Activated CD4-positive, alpha-beta memory T cell treated with anti-CD3 and anti-CD28 coated beads, Interleukin-2, amount 10 ng/mL, durations not matched to agents 7 days and 5 days (primary cell): ENCODE data around the gene ZNF724. TPM values are rescaled to one million over a fixed set of nuclear protein-coding genes. Genes with fewer than 3 reads are reported as not detected.
A peak's percentile ranks its signal among the peaks of the same experiment; 100 is the strongest.
"Not testable (repeated sequence)": the region's sequence is repeated elsewhere in the genome, so short reads cannot be mapped to it uniquely, and the experiment has no call there.

Experiments used
- CTCF ChIA-PET: fragments of 350-600 bp; sonication (Branson Sonifier 250); formaldehyde crosslinking; loops from one replicate; lab custom pipeline; 2021; ENCODE audit warnings: antibody characterized with exemption, inconsistent platforms; lab: Charles Lee
- POLR2A ChIA-PET: fragments of 350-600 bp; sonication (Branson Sonifier 250); formaldehyde crosslinking; loops from one replicate; lab custom pipeline; 2021; ENCODE audit warnings: antibody characterized with exemption; lab: Charles Lee
- DNase-seq: peaks from one replicate; pipeline ENCODE4 v3.0.0-alpha.2; 2020
- H3K27ac Mint-ChIP-seq: one replicate; pipeline ENCODE4 v1.8.0; 2021; ENCODE audit warnings: mild to moderate bottlenecking, mixed read lengths
- H3K27me3 Mint-ChIP-seq: one replicate; pipeline ENCODE4 v1.8.0; 2021; ENCODE audit warnings: mixed read lengths
- H3K36me3 Mint-ChIP-seq: one replicate; pipeline ENCODE4 v1.8.0; 2021; ENCODE audit warnings: low read depth, mixed read lengths
- H3K4me1 Mint-ChIP-seq: one replicate; pipeline ENCODE4 v1.8.0; 2021; ENCODE audit warnings: mixed read lengths
- H3K4me3 Mint-ChIP-seq: one replicate; pipeline ENCODE4 v1.8.0; 2021; ENCODE audit warnings: mild to moderate bottlenecking, mixed read lengths
- H3K9me3 Mint-ChIP-seq: one replicate; pipeline ENCODE4 v1.8.0; 2021; ENCODE audit warnings: mixed read lengths
- total RNA-seq, 2 experiments: library from RNA; stranded (reverse); gene quantifications; one replicate each; pipeline ENCODE4 v1.2.3, GENCODE V29; 2021

The ZNF724 gene
- total RNA-seq, result 10 to 100 TPM; 10.5 to 10.9 TPM

DNA sequence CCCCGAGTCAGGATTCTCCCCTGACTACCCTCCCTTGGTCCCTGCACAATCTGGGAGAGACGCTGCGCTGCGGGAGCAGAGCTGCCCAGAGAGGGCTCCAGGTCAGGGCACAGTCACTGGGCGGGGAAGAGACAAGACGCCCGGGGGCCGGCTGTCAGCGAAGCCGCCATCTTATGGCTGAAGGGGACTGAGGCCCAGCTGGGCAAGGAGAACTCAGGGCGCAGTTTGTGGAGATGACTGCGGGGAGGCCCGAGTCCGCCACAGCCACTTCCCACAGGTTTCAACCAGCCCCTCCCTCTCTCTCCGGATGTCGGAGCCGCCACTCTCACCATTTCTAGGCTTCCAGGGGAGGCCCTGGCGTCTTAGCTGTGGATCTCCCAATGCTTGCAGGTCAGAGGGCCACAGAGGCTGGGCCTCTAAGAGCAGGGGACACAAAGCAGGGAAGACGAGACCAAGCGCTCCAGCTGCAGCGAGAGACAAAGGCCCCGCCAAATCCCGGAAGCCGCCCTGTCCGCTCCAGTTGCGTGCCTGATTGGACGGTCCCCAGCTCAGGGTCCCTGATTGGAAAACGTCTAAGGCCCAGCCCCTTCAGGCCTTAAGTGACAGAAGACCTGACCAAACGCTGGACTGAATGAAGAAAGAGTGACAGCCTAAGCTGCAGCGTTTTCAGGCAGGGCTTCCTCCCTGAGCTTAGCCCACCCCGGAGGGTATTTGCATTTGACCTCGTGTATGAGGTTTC, at the start of gene ZNF724:
Gene ZNF724 (minus strand): TSS at position 484 of the 739 bp plus-strand sequence. CDS start 152 bp downstream, at position 332.
- ChIA-PET CTCF (interaction anchor here (1.1 to 2.2 kb wide), 3 partner anchors 9 to 24 kb away, joined by 3 to 5 read pairs (median 4); no protein-coding TSS in a partner anchor), POLR2A (interaction anchor here (0.7 to 2.3 kb wide), 9 partner anchors 9 to 1415 kb away, joined by 3 to 43 read pairs (median 8); partner anchors contain the start of genes ZNF43, ZNF675, ZNF681 and ZNF91)
- H3K36me3 Mint-ChIP-seq, result peaks cover 45% of the 10 kb centered on the region
- DNase-seq, result peak; percentile 92
- H3K4me3 Mint-ChIP-seq, result peak within 1 kb of the TSS; percentile 96
- peaks cover 16% of the 10 kb centered on the region for H3K4me1 Mint-ChIP-seq
- H3K9me3 Mint-ChIP-seq, result peaks cover 25% of the 10 kb centered on the region
- H3K27me3 Mint-ChIP-seq, result no peaks in the 10 kb centered on the region
- peak within 1 kb of the TSS; percentile 97 for H3K27ac Mint-ChIP-seq

DNA sequence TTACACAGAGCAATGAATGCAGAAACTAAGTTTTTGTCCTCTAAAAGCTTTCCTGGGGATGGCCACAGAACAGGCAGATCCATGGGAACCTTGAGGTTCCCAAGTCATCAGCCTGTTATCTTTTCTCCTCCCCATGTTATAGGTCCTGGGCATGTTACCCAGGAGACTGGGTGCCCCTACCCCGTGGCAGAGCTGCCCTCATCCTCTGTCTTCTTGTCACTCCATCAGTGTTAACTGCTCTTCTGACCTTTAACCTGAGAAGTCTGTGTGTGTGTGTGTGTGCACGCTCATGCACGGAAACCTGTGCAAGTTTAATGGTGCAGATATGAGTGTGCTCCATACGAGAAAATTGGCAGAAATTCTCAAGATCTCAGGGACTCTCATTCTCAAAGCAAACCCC, 43.9 kb upstream of the ZNF724 start:
- no peaks in the 10 kb centered on the region for H3K27me3 Mint-ChIP-seq
- DNase-seq, result no peak
- H3K36me3 Mint-ChIP-seq, result no peaks in the 10 kb centered on the region
- H3K27ac Mint-ChIP-seq, result no peak overlapping the region
- no peaks in the 10 kb centered on the region for H3K4me1 Mint-ChIP-seq
- POLR2A ChIA-PET, result no interaction called here
- no peak overlapping the region for H3K4me3 Mint-ChIP-seq
- peaks cover 27% of the 10 kb centered on the region for H3K9me3 Mint-ChIP-seq
- CTCF ChIA-PET, result no interaction called here

DNA sequence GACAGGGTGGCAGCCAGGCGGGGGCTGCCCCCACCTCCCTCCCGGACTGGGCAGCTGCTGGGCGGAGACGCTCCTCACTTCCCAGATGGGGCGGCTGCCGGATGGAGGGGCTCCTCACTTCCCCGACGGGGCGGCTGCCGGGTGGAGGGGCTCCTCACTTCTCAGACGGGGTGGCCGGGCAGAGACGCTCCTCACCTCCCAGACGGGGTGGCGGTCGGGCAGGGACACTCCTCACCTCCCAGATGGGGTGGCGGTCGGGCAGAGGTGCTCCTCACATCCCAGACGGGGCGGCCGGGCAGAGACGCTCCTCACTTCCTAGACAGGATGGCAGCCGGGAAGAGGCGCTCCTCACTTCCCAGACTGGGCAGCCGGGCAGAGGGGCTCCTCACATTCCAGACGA, 39.8 kb upstream of the ZNF724 start:
- H3K4me1 Mint-ChIP-seq, H3K27ac Mint-ChIP-seq, DNase-seq, H3K4me3 Mint-ChIP-seq, CTCF ChIA-PET, POLR2A ChIA-PET, H3K27me3 Mint-ChIP-seq, H3K36me3 Mint-ChIP-seq: not testable (repeated sequence)
- peaks cover 25% of the 10 kb centered on the region for H3K9me3 Mint-ChIP-seq

DNA sequence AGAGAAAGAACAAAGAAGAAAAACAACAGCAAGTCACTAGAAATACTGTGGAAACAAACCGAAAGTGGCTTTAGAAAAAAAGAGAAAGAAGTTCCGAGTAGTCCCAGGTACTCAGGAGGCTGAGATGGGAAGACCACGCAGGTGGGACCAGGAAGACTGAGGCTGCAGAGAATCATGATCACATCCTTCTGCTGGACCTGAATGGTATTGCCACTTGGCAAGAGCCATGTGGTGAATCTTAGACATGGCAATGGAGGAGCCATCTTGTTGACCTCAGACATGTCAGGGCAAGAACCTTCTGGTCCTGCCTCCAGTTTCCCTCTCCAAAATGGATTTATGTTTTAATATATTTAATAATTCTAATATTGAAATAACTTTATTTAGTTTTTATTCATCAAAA, 37.4 kb upstream of the ZNF724 start:
- no peaks in the 10 kb centered on the region for H3K27me3 Mint-ChIP-seq
- POLR2A ChIA-PET, result no interaction called here

DNA sequence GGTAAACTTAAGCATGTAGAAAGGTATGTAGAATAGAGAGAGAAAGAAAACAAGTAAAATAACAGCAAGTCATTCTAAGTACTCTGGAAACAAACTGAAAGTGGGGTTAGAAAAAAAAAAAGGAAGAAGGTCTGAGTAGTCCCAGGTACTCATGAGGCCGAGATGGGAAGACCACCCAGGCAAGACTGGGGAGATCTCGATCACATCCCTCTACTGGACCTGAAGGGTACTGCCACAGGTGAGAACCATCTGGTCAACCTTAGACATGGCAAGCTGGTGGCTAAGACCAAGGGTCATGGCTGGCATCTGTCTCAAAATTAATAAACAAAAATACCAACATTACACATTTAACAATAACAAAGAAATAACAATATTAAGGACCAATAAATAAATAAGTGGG, 36.3 kb upstream of the ZNF724 start:
- POLR2A ChIA-PET, result interaction anchor here (0.6 kb wide), 1 partner anchor 662 kb away, joined by 3 read pairs; no protein-coding TSS in a partner anchor
- H3K27me3 Mint-ChIP-seq, result no peaks in the 10 kb centered on the region
- CTCF ChIA-PET, result no interaction called here
- no peak for DNase-seq
- H3K27ac Mint-ChIP-seq, result no peak overlapping the region
- H3K9me3 Mint-ChIP-seq, result peaks cover 29% of the 10 kb centered on the region
- H3K36me3 Mint-ChIP-seq, result peaks cover 5% of the 10 kb centered on the region
- peaks cover 3% of the 10 kb centered on the region for H3K4me1 Mint-ChIP-seq
- no peak overlapping the region for H3K4me3 Mint-ChIP-seq

More for the DNA sequence above, 37.4 kb upstream of the ZNF724 start:
- Mint-ChIP-seq H3K4me1 (peaks cover 2% of the 10 kb centered on the region), H3K27ac (no peak overlapping the region), H3K9me3 (peaks cover 30% of the 10 kb centered on the region), H3K36me3 (peaks cover 5% of the 10 kb centered on the region), H3K4me3 (no peak overlapping the region)
- DNase-seq, result no peak
- CTCF ChIA-PET, result no interaction called here

DNA sequence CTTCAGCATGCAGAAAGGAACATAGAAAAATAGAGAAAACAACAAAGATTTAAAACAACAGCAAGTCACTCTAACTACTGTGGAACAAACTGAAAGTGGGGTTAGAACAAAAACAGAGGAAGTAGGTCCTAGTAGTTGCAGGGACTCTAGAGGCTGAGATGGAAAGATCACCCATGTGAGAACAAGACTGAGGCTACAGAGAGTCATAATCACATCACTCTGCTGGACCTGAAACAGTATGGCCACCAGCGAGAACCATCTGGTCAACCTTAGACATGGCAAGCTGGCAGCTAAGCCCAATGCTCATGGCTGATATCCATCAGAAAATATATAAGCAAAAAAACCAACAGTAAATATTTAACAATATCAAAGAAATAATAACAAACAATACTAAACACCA, 35.8 kb upstream of the ZNF724 start:
- ChIA-PET POLR2A (interaction anchor here (0.6 kb wide), 1 partner anchor 663 kb away, joined by 3 read pairs; no protein-coding TSS in a partner anchor), CTCF (no interaction called here)
- H3K4me1 Mint-ChIP-seq, result peaks cover 3% of the 10 kb centered on the region

DNA sequence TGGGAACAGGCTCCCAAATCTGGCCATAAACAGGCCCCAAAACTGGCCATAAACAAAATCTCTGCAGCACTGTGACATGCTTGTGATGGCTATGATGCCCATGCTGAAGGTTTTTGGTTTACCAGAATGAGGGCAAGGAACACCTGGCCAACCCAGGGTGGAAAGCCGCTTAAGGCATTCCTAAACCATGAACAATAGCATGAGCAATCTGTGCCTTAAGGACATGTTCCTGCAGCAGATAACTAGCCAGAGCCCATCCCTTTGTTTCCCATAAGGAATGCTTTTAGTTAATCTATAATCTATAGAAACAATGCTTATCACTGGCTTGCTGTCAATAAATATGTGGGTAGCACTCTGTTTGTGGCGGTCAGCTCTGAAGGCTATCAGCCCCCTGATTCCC, 35.1 kb upstream of the ZNF724 start:
- H3K27me3 Mint-ChIP-seq, H3K36me3 Mint-ChIP-seq, CTCF ChIA-PET: not testable (repeated sequence)

More for the DNA sequence above, 35.8 kb upstream of the ZNF724 start:
- H3K4me3 Mint-ChIP-seq, result no peak overlapping the region
- H3K27me3 Mint-ChIP-seq, result no peaks in the 10 kb centered on the region
- peaks cover 5% of the 10 kb centered on the region for H3K36me3 Mint-ChIP-seq
- no peak overlapping the region for H3K27ac Mint-ChIP-seq
- DNase-seq, result no peak
- peaks cover 31% of the 10 kb centered on the region for H3K9me3 Mint-ChIP-seq

DNA sequence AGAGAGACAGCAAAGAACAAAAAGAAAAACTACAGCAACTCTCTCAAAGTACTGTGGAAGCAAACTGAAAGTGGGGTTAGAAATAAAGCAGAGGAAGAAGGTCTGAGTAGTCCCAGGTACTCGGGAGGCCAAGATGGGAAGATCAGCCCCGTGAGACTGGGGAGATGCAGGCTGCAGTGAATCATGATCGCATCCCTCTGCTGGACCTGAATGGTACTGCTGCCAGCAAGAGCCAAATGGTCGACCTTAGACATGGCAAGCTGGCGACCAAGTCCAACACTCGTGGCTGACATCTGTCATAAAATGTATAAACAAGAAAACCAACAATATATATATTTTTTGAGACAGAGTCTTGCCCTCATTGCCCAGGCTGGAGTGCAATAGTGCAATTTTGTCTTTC, 33.7 kb upstream of the ZNF724 start:
- peaks cover 5% of the 10 kb centered on the region for H3K36me3 Mint-ChIP-seq
- peaks cover 3% of the 10 kb centered on the region for H3K4me1 Mint-ChIP-seq
- peak; percentile 46 for DNase-seq
- no peak overlapping the region for H3K27ac Mint-ChIP-seq
- H3K9me3 Mint-ChIP-seq, result peaks cover 35% of the 10 kb centered on the region
- H3K4me3 Mint-ChIP-seq, result no peak overlapping the region
- H3K27me3 Mint-ChIP-seq, result no peaks in the 10 kb centered on the region
- ChIA-PET POLR2A (interaction anchor here (1.2 to 1.9 kb wide), 2 partner anchors 10 to 111 kb away, joined by 3 to 8 read pairs; partner anchors contain the start of gene ZNF91), CTCF (interaction anchor here (1.2 kb wide), 1 partner anchor 10 kb away, joined by 7 read pairs; no protein-coding TSS in a partner anchor)

More for the DNA sequence above, 35.1 kb upstream of the ZNF724 start:
- H3K27ac Mint-ChIP-seq, POLR2A ChIA-PET, H3K4me1 Mint-ChIP-seq, H3K4me3 Mint-ChIP-seq, DNase-seq: not testable (repeated sequence)
- H3K9me3 Mint-ChIP-seq, result peaks cover 31% of the 10 kb centered on the region

DNA sequence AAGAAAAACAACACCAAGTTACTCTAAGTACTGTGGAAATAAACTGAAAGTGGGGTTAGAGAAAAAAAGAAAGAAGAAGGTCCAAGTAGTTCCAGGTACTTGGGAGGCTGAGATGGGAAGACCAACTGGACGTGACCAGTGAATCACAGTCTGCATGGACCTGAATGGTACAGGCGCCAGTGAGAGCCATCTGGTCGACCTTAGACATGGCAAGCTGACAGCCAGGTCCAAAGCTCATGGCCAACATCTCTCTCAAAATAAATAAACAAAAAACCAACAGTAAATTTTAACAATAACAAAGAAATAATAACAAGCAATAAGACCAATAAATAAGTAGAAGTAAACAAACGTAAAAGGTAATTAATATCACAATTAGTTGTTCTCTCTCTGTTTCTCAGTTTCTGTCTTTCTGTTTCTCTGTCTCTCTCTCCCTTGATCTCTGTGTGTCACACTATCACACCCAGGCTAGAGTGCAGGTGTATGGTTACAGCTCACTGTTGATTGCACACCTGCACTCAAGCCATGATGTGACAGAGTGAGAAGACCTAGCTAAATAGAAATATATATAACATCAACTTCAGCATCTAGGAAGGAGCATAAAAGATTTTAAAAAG, 31.6 kb upstream of the ZNF724 start:
- H3K4me3 Mint-ChIP-seq, result no peak overlapping the region
- DNase-seq, result no peak
- no peaks in the 10 kb centered on the region for H3K27me3 Mint-ChIP-seq
- ChIA-PET POLR2A (no interaction called here), CTCF (no interaction called here)
- H3K4me1 Mint-ChIP-seq, result peaks cover 3% of the 10 kb centered on the region
- peaks cover 33% of the 10 kb centered on the region for H3K9me3 Mint-ChIP-seq
- H3K36me3 Mint-ChIP-seq, result peaks cover 3% of the 10 kb centered on the region
- H3K27ac Mint-ChIP-seq, result no peak overlapping the region

DNA sequence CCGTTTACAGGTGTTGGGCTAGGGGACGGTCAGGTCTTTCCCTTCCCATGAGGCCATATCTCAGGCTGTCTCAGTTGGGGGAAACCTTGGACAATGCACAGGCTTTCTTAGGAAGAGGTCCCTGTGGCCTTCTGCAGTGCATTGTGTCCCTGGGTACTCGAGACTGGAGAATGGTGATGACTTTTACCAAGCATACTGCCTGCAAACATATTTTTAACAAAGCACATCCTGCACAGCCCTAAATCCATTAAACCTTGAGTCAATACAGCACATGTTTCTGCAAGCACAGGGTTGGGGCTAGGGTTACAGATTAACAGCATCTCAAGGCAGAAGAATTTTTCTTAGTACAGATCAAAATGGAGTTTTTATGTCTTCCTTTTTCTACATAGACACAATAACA, 27.9 kb upstream of the ZNF724 start:
- CTCF ChIA-PET, H3K36me3 Mint-ChIP-seq, H3K4me3 Mint-ChIP-seq, H3K27ac Mint-ChIP-seq, H3K27me3 Mint-ChIP-seq, DNase-seq, H3K4me1 Mint-ChIP-seq, POLR2A ChIA-PET: not testable (repeated sequence)
- peaks cover 21% of the 10 kb centered on the region for H3K9me3 Mint-ChIP-seq

DNA sequence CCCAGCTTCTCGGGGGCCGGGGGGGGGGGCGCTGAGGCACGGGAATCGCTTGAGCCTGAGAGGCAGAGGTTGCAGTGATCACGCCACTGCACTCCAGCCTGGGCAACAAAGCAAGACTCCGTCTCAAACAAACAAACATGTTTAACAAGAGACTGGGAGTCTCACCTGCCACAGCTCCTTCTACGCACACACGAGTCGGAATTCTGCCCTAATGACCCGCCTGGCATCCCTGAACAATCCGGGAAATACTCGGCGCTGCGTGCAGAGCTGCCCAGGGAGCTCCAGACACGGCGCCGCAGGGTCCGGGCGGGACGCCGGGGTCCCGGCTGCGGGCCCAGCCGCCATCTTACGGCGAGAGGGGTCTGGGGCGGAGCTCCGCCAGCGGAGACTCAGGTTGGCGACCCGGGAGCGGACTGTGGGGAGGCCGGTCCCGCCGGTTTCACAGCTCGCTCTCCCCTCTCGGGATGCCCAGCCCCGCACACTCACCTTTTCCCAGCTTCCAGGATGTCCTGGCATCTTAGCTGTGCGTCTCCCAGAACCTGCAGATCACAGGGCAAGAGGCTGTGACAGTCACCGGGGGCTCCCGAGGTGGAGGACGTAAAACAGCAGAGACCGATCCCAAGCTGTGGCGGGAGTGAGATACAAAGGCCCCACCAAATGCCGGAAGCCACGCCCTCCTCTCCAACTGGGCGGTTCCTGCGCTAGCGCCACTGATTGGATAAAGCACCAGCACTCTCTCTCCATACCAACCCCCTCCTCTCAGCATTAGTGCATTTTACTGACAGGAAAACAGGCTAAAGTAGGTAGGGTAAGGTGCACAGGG, 23.6 kb upstream of the ZNF724 start:
- Mint-ChIP-seq H3K4me3 (peak overlapping the region; percentile 96), H3K4me1 (peaks cover 21% of the 10 kb centered on the region), H3K27me3 (no peaks in the 10 kb centered on the region), H3K36me3 (peaks cover 38% of the 10 kb centered on the region), H3K9me3 (peaks cover 25% of the 10 kb centered on the region), H3K27ac (peak overlapping the region; percentile 92)
- ChIA-PET POLR2A (interaction anchor here (0.7 to 2.6 kb wide), 15 partner anchors 10 to 1877 kb away, joined by 3 to 43 read pairs (median 5); partner anchors contain the start of genes ZNF100, ZNF257, ZNF43 and ZNF493), CTCF (interaction anchor here (0.9 to 1.1 kb wide), 3 partner anchors 10 to 24 kb away, joined by 3 to 7 read pairs (median 5); partner anchors contain the start of gene ZNF724)
- DNase-seq, result peak; percentile 92

DNA sequence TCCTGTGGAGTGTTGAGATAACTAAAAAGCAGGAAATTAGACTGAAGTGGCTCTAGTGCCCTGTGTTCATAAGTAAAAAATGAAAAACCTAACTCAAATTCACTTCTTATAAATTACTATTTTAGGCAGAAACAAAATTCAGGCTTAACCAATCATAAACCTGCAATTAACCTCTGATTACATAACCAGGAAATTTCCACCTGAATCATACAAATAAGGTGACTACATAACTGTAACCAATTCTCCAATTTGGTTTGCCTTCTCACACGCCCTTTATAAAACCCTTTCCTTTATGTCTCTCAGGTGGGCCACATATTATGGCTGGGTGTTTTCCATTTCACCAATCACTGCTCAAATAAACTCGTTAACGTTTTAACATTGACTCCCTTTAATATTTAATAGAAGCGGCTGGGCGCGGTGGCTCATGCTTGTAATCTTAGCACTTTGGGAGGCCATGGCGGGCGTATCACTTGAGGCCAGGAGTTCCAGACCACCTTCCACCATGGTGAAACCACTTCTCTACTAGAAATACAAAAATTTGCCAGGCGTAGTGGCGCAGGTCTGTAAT, 22.9 kb upstream of the ZNF724 start:
- Mint-ChIP-seq H3K9me3 (peaks cover 27% of the 10 kb centered on the region), H3K27ac (peak overlapping the region; percentile 92), H3K27me3 (no peaks in the 10 kb centered on the region), H3K4me3 (peak overlapping the region; percentile 96), H3K4me1 (peaks cover 21% of the 10 kb centered on the region), H3K36me3 (peaks cover 41% of the 10 kb centered on the region)
- peak; percentile 25 for DNase-seq
- POLR2A ChIA-PET, result interaction anchor here (0.7 to 2.6 kb wide), 12 partner anchors 9 to 1437 kb away, joined by 3 to 43 read pairs (median 7); partner anchors contain the start of genes ZNF257, ZNF43, ZNF675 and ZNF681
- CTCF ChIA-PET, result interaction anchor here (0.9 to 1.1 kb wide), 2 partner anchors 11 to 20 kb away, joined by 3 to 7 read pairs; no protein-coding TSS in a partner anchor
